Measurements from ENCODE around the gene RAP1GAP.

The RAP1GAP gene

GRCh38 chr1:21653744-21654100, 15.4 kb downstream of the RAP1GAP start:
- H3K4me2 ChIP-seq (ENCODE audit: low read depth, low read length), result no peak overlapping the region
- no peak for DNase-seq
- peaks cover 71% of the 10 kb centered on the region for H3K27me3 ChIP-seq (replicated peaks; ENCODE audit: insufficient read depth, low read length)
- H3K9ac ChIP-seq (ENCODE audit: low read length), result no peak overlapping the region
- H3F3A ChIP-seq (ENCODE audit: insufficient read depth, low read length), result no peaks in the 10 kb centered on the region
- H3K79me2 ChIP-seq (ENCODE audit: low read length), result no peaks in the 10 kb centered on the region
- H2AFZ ChIP-seq (ENCODE audit: low read length), result no peak overlapping the region
- H3K9me3 ChIP-seq (replicated peaks; ENCODE audit: insufficient read depth, low read length), result no peaks in the 10 kb centered on the region
- no peaks in the 10 kb centered on the region for H4K20me1 ChIP-seq (ENCODE audit: insufficient read depth, low read length)
- TF ChIP-seq EZH2 (optimal IDR thresholded peaks at IDR 0.05; ENCODE audit: low read depth, low read length) (no peak), EZH2phosphoT487 (IDR thresholded peaks at IDR 0.05; ENCODE audit: low read length) (no peak)
- TF ChIP-seq, protein P1, sequence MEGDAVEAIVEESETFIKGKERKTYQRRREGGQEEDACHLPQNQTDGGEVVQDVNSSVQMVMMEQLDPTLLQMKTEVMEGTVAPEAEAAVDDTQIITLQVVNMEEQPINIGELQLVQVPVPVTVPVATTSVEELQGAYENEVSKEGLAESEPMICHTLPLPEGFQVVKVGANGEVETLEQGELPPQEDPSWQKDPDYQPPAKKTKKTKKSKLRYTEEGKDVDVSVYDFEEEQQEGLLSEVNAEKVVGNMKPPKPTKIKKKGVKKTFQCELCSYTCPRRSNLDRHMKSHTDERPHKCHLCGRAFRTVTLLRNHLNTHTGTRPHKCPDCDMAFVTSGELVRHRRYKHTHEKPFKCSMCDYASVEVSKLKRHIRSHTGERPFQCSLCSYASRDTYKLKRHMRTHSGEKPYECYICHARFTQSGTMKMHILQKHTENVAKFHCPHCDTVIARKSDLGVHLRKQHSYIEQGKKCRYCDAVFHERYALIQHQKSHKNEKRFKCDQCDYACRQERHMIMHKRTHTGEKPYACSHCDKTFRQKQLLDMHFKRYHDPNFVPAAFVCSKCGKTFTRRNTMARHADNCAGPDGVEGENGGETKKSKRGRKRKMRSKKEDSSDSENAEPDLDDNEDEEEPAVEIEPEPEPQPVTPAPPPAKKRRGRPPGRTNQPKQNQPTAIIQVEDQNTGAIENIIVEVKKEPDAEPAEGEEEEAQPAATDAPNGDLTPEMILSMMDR (IDR thresholded peaks at IDR 0.05; ENCODE audit: low read length), result no peak
- no peaks in the 10 kb centered on the region for H3K36me3 ChIP-seq (replicated peaks; ENCODE audit: insufficient read depth, low read length)
- H3K9me2 ChIP-seq (replicated peaks; ENCODE audit: insufficient read depth, low read length), result no peaks in the 10 kb centered on the region
- H3K4me3 ChIP-seq (ENCODE audit: low read length), result no peak overlapping the region
- no peak overlapping the region for H3K27ac ChIP-seq (ENCODE audit: low read length)
- no peaks in the 10 kb centered on the region for H3K4me1 ChIP-seq (ENCODE audit: low read length)

GRCh38 chr1:21652937-21653743, 16.0 kb downstream of the RAP1GAP start:
- peaks cover 67% of the 10 kb centered on the region for H3K27me3 ChIP-seq (replicated peaks; ENCODE audit: insufficient read depth, low read length)
- H3K9ac ChIP-seq (ENCODE audit: low read length), result no peak overlapping the region
- TF ChIP-seq EZH2phosphoT487 (IDR thresholded peaks at IDR 0.05; ENCODE audit: low read length) (no peak), EZH2 (optimal IDR thresholded peaks at IDR 0.05; ENCODE audit: low read depth, low read length) (no peak)
- TF ChIP-seq, protein P1 (IDR thresholded peaks at IDR 0.05; ENCODE audit: low read length), result no peak
- no peaks in the 10 kb centered on the region for H3K36me3 ChIP-seq (replicated peaks; ENCODE audit: insufficient read depth, low read length)
- no peak overlapping the region for H3K4me3 ChIP-seq (ENCODE audit: low read length)
- H3K9me3 ChIP-seq (replicated peaks; ENCODE audit: insufficient read depth, low read length), result no peaks in the 10 kb centered on the region
- H3F3A ChIP-seq (ENCODE audit: insufficient read depth, low read length), result no peaks in the 10 kb centered on the region
- no peaks in the 10 kb centered on the region for H3K4me1 ChIP-seq (ENCODE audit: low read length)
- no peak overlapping the region for H3K27ac ChIP-seq (ENCODE audit: low read length)
- H3K79me2 ChIP-seq (ENCODE audit: low read length), result no peaks in the 10 kb centered on the region
- H4K20me1 ChIP-seq (ENCODE audit: insufficient read depth, low read length), result no peaks in the 10 kb centered on the region
- DNase-seq, result no peak
- no peak overlapping the region for H3K4me2 ChIP-seq (ENCODE audit: low read depth, low read length)
- H2AFZ ChIP-seq (ENCODE audit: low read length), result no peak overlapping the region
- H3K9me2 ChIP-seq (replicated peaks; ENCODE audit: insufficient read depth, low read length), result no peaks in the 10 kb centered on the region

DNA sequence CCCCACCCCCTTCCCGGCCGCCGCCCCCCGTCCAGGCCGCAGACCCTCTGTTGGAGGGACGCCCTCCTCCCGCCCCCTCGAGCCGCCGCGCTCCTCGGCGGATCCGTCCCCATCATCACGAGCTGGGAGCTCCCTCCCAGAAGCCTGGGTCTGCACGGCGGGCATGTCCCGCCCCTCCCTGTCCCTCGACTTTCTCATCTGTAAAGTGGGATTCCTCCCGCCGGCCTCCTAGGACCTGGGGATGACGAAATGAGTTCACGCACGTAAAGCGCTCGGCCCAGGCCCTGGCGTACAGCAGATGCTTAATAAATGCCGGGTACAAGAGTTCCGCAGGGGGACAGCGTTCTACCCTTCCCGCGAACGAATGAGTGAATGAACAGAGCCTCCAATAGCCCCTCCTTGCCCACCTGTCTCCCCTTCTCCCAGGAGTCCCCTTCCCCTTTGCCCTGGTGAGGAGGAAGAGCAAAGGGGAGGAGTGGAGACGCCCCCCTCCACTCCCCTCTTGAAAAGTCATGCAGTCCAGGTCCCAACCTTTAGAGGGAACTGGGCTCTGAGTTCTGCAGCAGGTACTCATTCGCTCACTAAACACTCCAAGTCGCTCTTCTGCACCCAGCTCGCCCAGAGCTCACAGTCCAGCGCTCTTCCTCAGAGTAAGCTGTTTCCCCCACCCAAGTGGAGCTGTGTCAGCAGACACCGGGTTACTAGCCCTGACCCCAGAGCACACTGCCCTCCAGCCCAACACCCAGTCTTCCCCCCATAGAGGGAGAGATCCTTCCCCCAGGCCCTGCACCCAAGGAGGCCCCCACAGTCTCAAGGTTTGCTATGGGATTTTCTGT, 16.8 kb downstream of the RAP1GAP start:
- no peak overlapping the region for H3K4me3 ChIP-seq (ENCODE audit: low read length)
- no peak for DNase-seq
- no peaks in the 10 kb centered on the region for H3K4me1 ChIP-seq (ENCODE audit: low read length)
- H3K27me3 ChIP-seq (replicated peaks; ENCODE audit: insufficient read depth, low read length), result peaks cover 59% of the 10 kb centered on the region
- no peaks in the 10 kb centered on the region for H4K20me1 ChIP-seq (ENCODE audit: insufficient read depth, low read length)
- no peaks in the 10 kb centered on the region for H3K9me2 ChIP-seq (replicated peaks; ENCODE audit: insufficient read depth, low read length)
- H3K27ac ChIP-seq (ENCODE audit: low read length), result no peak overlapping the region
- no peaks in the 10 kb centered on the region for H3F3A ChIP-seq (ENCODE audit: insufficient read depth, low read length)
- H3K36me3 ChIP-seq (replicated peaks; ENCODE audit: insufficient read depth, low read length), result no peaks in the 10 kb centered on the region
- H3K9me3 ChIP-seq (replicated peaks; ENCODE audit: insufficient read depth, low read length), result no peaks in the 10 kb centered on the region
- H2AFZ ChIP-seq (ENCODE audit: low read length), result no peak overlapping the region
- TF ChIP-seq EZH2phosphoT487 (IDR thresholded peaks at IDR 0.05; ENCODE audit: low read length) (no peak), EZH2 (optimal IDR thresholded peaks at IDR 0.05; ENCODE audit: low read depth, low read length) (no peak)
- H3K9ac ChIP-seq (ENCODE audit: low read length), result no peak overlapping the region
- H3K4me2 ChIP-seq (ENCODE audit: low read depth, low read length), result no peak overlapping the region
- H3K79me2 ChIP-seq (ENCODE audit: low read length), result no peaks in the 10 kb centered on the region

Measured in MM.1S (cell line).